NCI-H748 (cell line): Measurements from ENCODE around the gene FBXO46.
"Not testable (repeated sequence)": the region's sequence is repeated elsewhere in the genome, so short reads cannot be mapped to it uniquely, and the experiment has no call there.

Experiments used
- DNase-seq: peaks from one replicate; lab custom pipeline; 2025; ENCODE audit not compliant: unreplicated experiment; lab: John Stamatoyannopoulos, UW

The FBXO46 gene

GRCh38 chr19:45766296-45766868, 35.7 kb upstream of the FBXO46 start:
- no peak for DNase-seq

DNA sequence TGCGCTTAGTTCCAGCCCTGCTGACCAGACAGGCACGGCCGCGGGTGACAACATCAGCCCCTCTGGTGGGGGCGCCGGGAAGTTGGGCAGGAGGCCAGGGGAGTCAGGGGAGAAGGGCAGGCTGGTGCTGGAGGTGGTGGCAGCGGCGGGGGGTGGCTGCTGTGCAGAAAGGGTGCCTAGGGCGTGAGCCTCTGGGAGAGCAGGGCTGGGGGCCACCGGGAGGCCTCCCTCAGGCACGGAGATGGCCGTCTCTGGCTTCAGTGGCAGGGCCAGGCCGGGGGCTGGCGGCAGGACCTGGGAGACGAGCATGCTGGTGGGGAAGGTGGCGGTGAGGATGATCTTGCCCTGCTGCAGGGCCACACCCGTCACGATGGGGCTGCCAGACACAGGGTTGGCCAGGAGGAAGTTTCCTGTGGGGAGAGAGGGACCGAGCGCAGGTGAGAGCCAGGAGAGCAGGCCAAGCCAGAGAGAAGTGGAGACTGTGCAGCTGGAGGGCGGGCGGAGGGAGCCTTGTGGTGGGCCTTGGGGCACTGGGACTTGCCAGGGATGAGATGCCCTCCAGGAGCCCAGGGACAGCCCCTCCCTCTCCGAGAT, 35.1 kb upstream of the FBXO46 start:
- DNase-seq = no peak

GRCh38 chr19:45764945-45765701, 34.4 kb upstream of the FBXO46 start:
- no peak for DNase-seq

- no peak for DNase-seq
These were observed 33.8 kb upstream of the FBXO46 start for GRCh38 chr19:45764475-45764874.

- DNase-seq = no peak
These were observed 33.1 kb upstream of the FBXO46 start for GRCh38 chr19:45763691-45764294.

GRCh38 chr19:45762870-45763631, 32.4 kb upstream of the FBXO46 start:
- DNase-seq = no peak

- DNase-seq = no peak
These were observed 31.0 kb upstream of the FBXO46 start for GRCh38 chr19:45761714-45762113.

DNA sequence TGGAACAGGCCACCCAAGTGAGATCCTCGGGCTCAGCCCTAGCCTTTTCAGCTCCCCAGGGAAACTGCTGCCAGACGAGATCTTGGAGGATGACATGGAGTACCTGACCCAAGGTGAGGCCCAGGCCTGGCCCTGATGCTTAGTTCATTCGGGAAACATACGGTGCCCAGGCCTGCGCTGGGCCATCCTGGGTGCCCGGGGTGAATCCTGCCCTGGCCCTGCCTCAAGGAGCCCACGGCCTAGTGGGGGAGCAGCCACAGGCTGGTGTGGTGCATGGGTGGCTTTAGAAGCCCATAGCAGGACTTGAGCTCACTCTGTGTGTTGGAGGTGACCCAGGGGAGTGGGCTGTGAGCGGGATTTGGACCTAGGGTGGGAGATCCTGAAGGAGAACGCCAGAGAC, 28.2 kb upstream of the FBXO46 start:
- no peak for DNase-seq

GRCh38 chr19:45757695-45758094, 27.0 kb upstream of the FBXO46 start:
- DNase-seq = no peak

- DNase-seq = no peak
These were observed 23.6 kb upstream of the FBXO46 start for GRCh38 chr19:45754323-45754722.

DNA sequence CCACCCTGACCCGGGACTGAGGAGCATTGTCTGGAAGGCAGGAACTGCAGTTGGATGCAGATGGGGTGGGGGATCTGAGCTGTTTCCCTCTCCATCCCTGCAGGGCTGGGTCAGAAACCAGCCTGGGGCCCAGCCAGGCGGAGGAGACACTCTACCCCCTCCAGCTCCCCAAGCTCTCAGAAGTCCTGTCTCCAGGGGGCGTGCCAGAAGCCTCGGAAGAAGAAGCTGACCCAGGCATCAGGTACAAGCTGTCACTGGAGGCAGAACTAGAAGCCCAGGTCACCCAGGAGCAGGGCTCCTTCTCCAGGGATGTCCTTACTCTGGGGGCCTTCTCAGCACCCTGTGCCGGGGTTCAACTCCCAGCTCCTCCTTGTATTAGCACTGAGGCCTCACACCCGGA, 22.9 kb upstream of the FBXO46 start:
- no peak for DNase-seq

DNA sequence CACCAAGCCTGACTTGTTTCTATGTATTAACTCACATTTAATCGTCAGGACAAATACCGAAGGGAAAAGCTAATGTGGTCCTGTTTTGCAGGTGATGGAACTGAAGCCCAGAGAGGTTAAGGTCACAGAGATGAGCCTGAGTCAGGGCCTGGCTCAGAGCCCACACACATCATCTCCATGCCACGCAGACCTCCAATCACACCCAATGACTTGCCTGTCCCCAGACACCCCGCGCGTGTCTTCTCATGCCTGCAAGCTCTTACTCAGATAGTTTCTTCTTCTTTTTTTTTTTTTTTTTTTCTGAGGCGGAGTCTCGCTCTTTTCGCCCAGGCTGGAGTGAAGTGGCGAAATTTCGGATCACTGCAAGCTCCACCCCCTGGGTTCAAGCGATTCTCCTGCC, 21.9 kb upstream of the FBXO46 start:
- DNase-seq = no peak

DNA sequence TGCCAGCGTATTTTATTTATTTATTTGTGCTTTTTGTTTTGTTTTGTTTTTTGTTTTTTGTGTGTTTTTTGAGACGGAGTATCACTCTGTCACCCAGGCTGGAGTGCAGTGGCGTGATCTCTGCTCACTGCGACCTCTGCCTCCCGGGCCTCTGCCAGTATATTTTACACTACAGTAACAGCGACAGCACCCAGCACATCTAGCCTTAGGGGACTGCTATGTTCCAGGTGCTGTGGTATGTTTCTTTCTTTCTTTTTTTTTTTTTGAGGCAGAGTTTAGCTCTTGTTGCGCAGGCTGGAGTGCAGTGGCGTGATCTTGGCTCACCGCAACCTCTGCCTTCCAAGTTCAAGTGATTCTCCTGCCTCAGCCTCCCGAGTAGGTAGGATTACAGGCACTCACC, 20.8 kb upstream of the FBXO46 start:
- DNase-seq = not testable (repeated sequence)

DNA sequence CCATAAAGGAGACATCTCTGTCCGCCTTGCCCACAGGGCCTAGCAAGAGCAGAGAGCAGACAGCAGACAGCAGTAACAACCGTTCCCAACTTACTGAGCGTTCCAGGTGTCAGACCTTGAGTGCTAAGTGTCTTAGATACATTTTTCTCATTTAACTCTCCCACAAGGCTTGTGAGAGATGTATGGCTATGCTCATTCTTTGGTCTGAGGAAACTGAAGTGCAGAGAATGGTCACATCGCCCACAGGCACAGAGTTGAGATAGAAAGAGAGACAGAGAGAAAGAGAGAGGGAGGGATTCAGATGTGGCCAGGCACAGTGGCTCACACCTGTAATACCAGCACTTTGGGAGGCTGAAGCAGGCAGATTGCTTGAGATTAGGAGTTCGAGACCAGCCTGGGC, 16.8 kb upstream of the FBXO46 start:
- no peak for DNase-seq

DNA sequence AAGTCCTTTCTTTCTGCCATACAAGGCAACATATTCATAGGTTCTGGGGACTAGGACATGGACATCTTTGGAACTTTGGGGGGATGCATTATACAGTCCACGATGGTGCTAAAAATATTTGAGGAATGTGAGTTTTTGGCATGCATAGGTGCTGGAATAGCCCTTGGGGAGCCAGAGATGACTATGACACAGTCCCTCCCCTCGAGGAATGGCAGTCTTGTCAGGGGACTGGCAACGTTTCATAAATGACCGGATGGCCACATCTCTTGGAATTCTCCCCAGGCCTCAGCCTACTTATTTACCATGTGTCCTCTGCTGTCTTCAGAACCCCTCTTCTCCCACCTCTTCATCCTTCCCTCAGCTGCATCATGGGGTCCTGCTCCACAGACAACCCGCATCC, 16.2 kb upstream of the FBXO46 start:
- DNase-seq = no peak

- no peak for DNase-seq
These were observed 14.9 kb upstream of the FBXO46 start for GRCh38 chr19:45745606-45746005.

DNA sequence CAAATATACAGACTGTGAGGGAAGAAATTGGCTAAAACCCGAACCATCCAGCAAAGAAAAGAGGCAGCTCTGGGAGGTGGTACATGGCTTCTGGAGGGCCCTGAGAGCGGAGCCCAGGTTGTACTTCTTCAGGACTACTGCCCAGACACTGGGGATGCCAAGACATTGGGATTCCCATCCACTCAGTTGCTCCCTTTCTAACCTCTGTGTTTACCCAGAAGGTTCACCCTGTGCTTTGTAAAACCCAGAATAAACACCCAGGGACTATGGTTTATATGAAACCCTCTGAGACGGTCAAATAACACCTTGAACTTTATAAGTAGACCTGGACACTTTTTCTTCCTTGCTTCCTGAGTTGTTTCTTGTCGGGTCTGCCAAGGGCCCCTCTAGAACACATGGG, 12.3 kb upstream of the FBXO46 start:
- no peak for DNase-seq

- DNase-seq = no peak
These were observed 9.1 kb upstream of the FBXO46 start for GRCh38 chr19:45739498-45740439.

- DNase-seq = no peak
These were observed 2.6 kb upstream of the FBXO46 start, which contains the start of gene MEIOSIN for GRCh38 chr19:45733160-45733810. TSS of gene MEIOSIN (plus strand) at chr19:45733439. CDS start at chr19:45735377, 1,938 bp downstream.
